ENCODE measurements around the gene SORCS1. TPM values are rescaled to one million over a fixed set of nuclear protein-coding genes. Genes with fewer than 3 reads are reported as not detected.

Gene SORCS1
- total and polyA plus RNA-seq, 2 experiments from 2014 or later = 1.1 to 4.6 TPM

DNA sequence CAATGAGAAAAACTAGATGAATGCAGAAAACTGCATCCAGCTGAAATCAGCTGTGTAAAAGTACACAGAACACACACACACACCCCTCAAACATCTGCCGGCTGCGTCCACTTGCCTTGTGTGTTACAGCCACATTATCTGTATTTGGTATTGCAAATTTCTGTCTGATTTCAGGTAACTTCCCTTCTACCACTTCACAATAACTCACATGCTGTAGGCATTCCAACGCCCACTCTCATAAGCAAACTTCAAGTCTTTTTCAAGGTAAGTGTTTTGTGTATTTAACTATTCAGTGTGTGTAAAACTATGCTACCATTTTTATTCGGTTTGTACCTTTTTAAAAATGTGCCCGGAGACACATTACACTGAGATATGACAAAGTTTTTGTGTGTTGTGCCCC lies 594.2 kb downstream of the SORCS1 start:
- WGBS (ENCODE audit: low lambda C conversion rate, missing lambda C conversion rate) = 83% methylated on average over 5 of the region's 5 CpGs
- TF ChIP-seq EZH2 (IDR thresholded peaks at IDR 0.05; ENCODE audit: borderline replicate concordance) (no peak), EZH2phosphoT487 (IDR thresholded peaks at IDR 0.05; ENCODE audit: low read depth, severe bottlenecking, unreplicated experiment) (no peak)
- TF ChIP-seq, protein P1, sequence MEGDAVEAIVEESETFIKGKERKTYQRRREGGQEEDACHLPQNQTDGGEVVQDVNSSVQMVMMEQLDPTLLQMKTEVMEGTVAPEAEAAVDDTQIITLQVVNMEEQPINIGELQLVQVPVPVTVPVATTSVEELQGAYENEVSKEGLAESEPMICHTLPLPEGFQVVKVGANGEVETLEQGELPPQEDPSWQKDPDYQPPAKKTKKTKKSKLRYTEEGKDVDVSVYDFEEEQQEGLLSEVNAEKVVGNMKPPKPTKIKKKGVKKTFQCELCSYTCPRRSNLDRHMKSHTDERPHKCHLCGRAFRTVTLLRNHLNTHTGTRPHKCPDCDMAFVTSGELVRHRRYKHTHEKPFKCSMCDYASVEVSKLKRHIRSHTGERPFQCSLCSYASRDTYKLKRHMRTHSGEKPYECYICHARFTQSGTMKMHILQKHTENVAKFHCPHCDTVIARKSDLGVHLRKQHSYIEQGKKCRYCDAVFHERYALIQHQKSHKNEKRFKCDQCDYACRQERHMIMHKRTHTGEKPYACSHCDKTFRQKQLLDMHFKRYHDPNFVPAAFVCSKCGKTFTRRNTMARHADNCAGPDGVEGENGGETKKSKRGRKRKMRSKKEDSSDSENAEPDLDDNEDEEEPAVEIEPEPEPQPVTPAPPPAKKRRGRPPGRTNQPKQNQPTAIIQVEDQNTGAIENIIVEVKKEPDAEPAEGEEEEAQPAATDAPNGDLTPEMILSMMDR (IDR thresholded peaks at IDR 0.05; ENCODE audit: poor library complexity) = no peak
- H2AFZ ChIP-seq = no peak overlapping the region
- H3K27ac ChIP-seq = no peak overlapping the region
- no peaks in the 10 kb centered on the region for H3K36me3 ChIP-seq (replicated peaks; ENCODE audit: insufficient read depth, low read depth)
- no peaks in the 10 kb centered on the region for H3K4me1 ChIP-seq (ENCODE audit: insufficient read depth)
- no peak for DNase-seq (ENCODE audit: low spot score)
- no peaks in the 10 kb centered on the region for H3K9me3 ChIP-seq (ENCODE audit: low read depth)
- no peak overlapping the region for H3K4me2 ChIP-seq
- no peaks in the 10 kb centered on the region for H4K20me1 ChIP-seq (ENCODE audit: insufficient read depth, poor library complexity, severe bottlenecking)
- H3K4me3 ChIP-seq = no peak overlapping the region
- H3K79me2 ChIP-seq = no peaks in the 10 kb centered on the region
- H3K9me2 ChIP-seq (replicated peaks; ENCODE audit: insufficient read depth) = no peaks in the 10 kb centered on the region
- H3K27me3 ChIP-seq = no peaks in the 10 kb centered on the region

- Histone ChIP-seq H3K36me3 (replicated peaks; ENCODE audit: insufficient read depth, low read depth) (no peaks in the 10 kb centered on the region), H3K4me1 (ENCODE audit: insufficient read depth) (no peaks in the 10 kb centered on the region), H3K27ac (no peak overlapping the region), H3K4me2 (no peak overlapping the region), H3K9me2 (replicated peaks; ENCODE audit: insufficient read depth) (no peaks in the 10 kb centered on the region), H3K9me3 (ENCODE audit: low read depth) (no peaks in the 10 kb centered on the region), H3K4me3 (no peak overlapping the region), H3K27me3 (no peaks in the 10 kb centered on the region), H3K79me2 (no peaks in the 10 kb centered on the region), H2AFZ (no peak overlapping the region), H4K20me1 (ENCODE audit: insufficient read depth, poor library complexity, severe bottlenecking) (no peaks in the 10 kb centered on the region)
- no peak for DNase-seq (ENCODE audit: low spot score)
- TF ChIP-seq EZH2phosphoT487 (IDR thresholded peaks at IDR 0.05; ENCODE audit: low read depth, severe bottlenecking, unreplicated experiment) = no peak
- TF ChIP-seq, protein P1 (IDR thresholded peaks at IDR 0.05; ENCODE audit: poor library complexity) = no peak
- TF ChIP-seq EZH2 (IDR thresholded peaks at IDR 0.05; ENCODE audit: borderline replicate concordance) = no peak
- 95% methylated on average over 4 of the region's 4 CpGs for WGBS (ENCODE audit: low lambda C conversion rate, missing lambda C conversion rate)
These were observed 596.9 kb downstream of the SORCS1 start for GRCh38 chr10:106567629-106568028.

DNA sequence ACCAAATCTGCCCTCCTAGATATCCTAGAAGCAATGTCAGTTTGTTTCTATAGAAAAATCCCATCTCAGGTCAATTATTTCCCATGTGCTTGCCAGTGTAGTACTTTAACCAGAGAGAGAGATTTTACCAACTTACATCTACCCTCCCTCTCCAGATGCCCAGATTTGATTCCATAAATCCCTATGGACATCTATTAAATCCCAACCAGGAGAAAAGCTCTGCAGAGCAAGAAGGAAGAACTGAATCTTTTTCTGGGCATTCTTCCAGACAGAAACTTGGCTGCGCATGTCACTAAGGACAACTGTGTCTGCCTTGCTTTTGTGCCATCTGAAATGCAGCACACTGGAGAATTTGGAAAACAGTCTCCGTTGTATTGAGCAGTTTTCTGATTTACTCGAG lies 597.6 kb downstream of the SORCS1 start:
- Histone ChIP-seq H3K27ac (no peak overlapping the region), H3K9me3 (ENCODE audit: low read depth) (no peaks in the 10 kb centered on the region), H3K27me3 (no peaks in the 10 kb centered on the region), H3K36me3 (replicated peaks; ENCODE audit: insufficient read depth, low read depth) (no peaks in the 10 kb centered on the region), H2AFZ (no peak overlapping the region), H3K79me2 (no peaks in the 10 kb centered on the region), H3K9me2 (replicated peaks; ENCODE audit: insufficient read depth) (no peaks in the 10 kb centered on the region), H3K4me1 (ENCODE audit: insufficient read depth) (no peaks in the 10 kb centered on the region), H4K20me1 (ENCODE audit: insufficient read depth, poor library complexity, severe bottlenecking) (no peaks in the 10 kb centered on the region), H3K4me2 (no peak overlapping the region), H3K4me3 (no peak overlapping the region)
- TF ChIP-seq, protein P1 (IDR thresholded peaks at IDR 0.05; ENCODE audit: poor library complexity) = no peak
- 77% methylated on average over 3 of the region's 3 CpGs for WGBS (ENCODE audit: low lambda C conversion rate, missing lambda C conversion rate)
- no peak for DNase-seq (ENCODE audit: low spot score)

DNA sequence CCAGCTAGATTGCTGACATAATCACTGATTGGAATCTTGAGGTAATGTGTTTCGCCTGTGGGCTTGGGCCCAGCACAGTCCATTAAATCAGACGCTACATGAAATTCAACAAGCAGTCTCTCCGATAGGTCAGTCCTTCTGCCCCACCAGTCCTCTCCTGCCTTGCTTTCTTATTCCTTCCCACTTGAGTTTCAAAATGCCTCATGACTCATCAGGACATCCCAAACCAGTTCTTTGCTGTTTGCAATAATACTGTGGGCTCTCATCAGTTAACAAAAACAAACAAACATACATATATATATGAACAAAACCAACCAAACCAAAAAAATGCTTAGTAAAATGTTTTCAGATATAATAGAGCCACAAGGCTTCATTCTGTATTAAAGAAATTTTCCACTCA lies 599.0 kb downstream of the SORCS1 start:
- H3K4me3 ChIP-seq = no peak overlapping the region
- no peaks in the 10 kb centered on the region for H3K9me2 ChIP-seq (replicated peaks; ENCODE audit: insufficient read depth)
- no peaks in the 10 kb centered on the region for H3K36me3 ChIP-seq (replicated peaks; ENCODE audit: insufficient read depth, low read depth)
- H3K27ac ChIP-seq = no peak overlapping the region
- TF ChIP-seq EZH2 (IDR thresholded peaks at IDR 0.05; ENCODE audit: borderline replicate concordance) (no peak), EZH2phosphoT487 (IDR thresholded peaks at IDR 0.05; ENCODE audit: low read depth, severe bottlenecking, unreplicated experiment) (no peak)
- TF ChIP-seq, protein P1 (IDR thresholded peaks at IDR 0.05; ENCODE audit: poor library complexity) = no peak
- no peaks in the 10 kb centered on the region for H3K79me2 ChIP-seq
- H3K9me3 ChIP-seq (ENCODE audit: low read depth) = no peaks in the 10 kb centered on the region
- no peak overlapping the region for H2AFZ ChIP-seq
- no peaks in the 10 kb centered on the region for H3K4me1 ChIP-seq (ENCODE audit: insufficient read depth)
- no peaks in the 10 kb centered on the region for H3K27me3 ChIP-seq
- no peaks in the 10 kb centered on the region for H4K20me1 ChIP-seq (ENCODE audit: insufficient read depth, poor library complexity, severe bottlenecking)
- DNase-seq (ENCODE audit: low spot score) = no peak
- no peak overlapping the region for H3K4me2 ChIP-seq
- WGBS (ENCODE audit: low lambda C conversion rate, missing lambda C conversion rate) = 83% methylated on average over 3 of the region's 3 CpGs
